Measurements from ENCODE around the gene GET4.

DNA sequence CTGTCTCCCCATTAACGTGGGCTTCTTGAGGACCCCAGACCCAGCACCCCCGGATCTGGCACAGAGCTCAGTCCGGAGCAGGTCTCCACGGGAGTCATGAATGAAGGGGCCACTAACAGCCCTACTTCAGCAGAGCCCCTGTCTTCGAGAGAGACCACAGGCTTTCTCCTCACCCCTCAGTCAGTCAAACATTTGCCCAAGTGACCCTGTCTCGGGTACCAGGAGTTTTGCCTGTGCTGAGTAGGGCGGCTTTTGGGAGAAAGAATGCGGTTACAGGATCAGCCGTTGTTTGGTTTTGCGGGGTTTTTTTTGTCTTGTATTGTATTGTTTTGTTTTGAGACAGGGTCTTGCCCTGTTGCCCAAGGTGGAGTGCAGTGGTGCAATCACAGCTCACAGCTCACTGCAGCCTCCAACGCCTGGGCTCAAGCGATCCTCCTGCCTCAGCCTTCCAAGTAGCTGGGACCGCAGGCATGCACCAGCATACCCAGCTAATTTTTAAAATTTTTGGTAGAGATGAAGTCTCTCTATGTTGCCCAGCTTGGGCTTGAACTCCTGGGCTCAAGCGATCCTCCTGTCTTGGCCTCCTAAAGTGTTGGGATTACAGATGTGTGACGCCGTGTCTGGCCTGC lies 61.6 kb downstream of the GET4 start:
- TF ChIP-seq, protein P1, sequence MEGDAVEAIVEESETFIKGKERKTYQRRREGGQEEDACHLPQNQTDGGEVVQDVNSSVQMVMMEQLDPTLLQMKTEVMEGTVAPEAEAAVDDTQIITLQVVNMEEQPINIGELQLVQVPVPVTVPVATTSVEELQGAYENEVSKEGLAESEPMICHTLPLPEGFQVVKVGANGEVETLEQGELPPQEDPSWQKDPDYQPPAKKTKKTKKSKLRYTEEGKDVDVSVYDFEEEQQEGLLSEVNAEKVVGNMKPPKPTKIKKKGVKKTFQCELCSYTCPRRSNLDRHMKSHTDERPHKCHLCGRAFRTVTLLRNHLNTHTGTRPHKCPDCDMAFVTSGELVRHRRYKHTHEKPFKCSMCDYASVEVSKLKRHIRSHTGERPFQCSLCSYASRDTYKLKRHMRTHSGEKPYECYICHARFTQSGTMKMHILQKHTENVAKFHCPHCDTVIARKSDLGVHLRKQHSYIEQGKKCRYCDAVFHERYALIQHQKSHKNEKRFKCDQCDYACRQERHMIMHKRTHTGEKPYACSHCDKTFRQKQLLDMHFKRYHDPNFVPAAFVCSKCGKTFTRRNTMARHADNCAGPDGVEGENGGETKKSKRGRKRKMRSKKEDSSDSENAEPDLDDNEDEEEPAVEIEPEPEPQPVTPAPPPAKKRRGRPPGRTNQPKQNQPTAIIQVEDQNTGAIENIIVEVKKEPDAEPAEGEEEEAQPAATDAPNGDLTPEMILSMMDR (conservative IDR thresholded peaks at IDR 0.05): no peak
- no peak for TF ChIP-seq EZH2 (IDR thresholded peaks at IDR 0.05; ENCODE audit: low read depth)
